Thyroid gland (tissue), 4 donors: ENCODE data around the gene B3GNT4.

Experiments used
- POLR2A ChIP-seq, 2 donors: fragments of 450-650 bp; IDR thresholded peaks; one replicate each; pipeline ENCODE4 v1.6.1; 2017; ENCODE audit warnings: antibody characterized with exemption in 2 of 2, mild to moderate bottlenecking in 2 of 2, moderate library complexity in 1 of 2
- TF ChIP-seq, protein P1 (sequence below), 6 experiments: fragments of 200-600 bp in 3 of 6; fragments of 450-650 bp in 3 of 6; sonication (generic) in 3 of 6; IDR thresholded peaks; one replicate each; pipeline ENCODE4 v1.5.1; 2016 to 2019; ENCODE audit warnings: antibody characterized with exemption in 6 of 6, mild to moderate bottlenecking in 2 of 6, inconsistent platforms in 1 of 6, moderate library complexity in 1 of 6

DNA sequence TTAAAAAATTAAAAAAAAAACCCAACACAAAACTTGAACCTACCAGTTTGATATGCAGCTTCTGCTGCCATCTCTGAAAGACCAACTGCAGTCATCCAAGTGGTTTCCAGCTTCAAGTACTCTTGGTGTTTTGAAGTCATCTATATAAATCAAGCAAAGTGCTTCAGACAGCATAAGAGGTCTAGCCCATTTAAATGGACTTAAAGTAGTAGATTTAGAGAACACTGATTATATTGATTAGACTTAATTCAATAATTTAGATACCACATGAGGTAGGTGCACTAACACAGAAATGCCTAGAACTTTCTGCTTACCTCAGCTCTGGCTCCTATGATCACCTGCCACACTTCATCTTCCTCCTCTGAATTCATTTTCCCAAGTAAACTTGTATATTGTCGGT is 12.9 kb downstream of the B3GNT4 start:
- TF ChIP-seq, protein P1, sequence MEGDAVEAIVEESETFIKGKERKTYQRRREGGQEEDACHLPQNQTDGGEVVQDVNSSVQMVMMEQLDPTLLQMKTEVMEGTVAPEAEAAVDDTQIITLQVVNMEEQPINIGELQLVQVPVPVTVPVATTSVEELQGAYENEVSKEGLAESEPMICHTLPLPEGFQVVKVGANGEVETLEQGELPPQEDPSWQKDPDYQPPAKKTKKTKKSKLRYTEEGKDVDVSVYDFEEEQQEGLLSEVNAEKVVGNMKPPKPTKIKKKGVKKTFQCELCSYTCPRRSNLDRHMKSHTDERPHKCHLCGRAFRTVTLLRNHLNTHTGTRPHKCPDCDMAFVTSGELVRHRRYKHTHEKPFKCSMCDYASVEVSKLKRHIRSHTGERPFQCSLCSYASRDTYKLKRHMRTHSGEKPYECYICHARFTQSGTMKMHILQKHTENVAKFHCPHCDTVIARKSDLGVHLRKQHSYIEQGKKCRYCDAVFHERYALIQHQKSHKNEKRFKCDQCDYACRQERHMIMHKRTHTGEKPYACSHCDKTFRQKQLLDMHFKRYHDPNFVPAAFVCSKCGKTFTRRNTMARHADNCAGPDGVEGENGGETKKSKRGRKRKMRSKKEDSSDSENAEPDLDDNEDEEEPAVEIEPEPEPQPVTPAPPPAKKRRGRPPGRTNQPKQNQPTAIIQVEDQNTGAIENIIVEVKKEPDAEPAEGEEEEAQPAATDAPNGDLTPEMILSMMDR (IDR thresholded peaks at IDR 0.05): no peak
- no peak for TF ChIP-seq POLR2A (IDR thresholded peaks at IDR 0.05)
